ENCODE measurements around the gene GBP2.

DNA sequence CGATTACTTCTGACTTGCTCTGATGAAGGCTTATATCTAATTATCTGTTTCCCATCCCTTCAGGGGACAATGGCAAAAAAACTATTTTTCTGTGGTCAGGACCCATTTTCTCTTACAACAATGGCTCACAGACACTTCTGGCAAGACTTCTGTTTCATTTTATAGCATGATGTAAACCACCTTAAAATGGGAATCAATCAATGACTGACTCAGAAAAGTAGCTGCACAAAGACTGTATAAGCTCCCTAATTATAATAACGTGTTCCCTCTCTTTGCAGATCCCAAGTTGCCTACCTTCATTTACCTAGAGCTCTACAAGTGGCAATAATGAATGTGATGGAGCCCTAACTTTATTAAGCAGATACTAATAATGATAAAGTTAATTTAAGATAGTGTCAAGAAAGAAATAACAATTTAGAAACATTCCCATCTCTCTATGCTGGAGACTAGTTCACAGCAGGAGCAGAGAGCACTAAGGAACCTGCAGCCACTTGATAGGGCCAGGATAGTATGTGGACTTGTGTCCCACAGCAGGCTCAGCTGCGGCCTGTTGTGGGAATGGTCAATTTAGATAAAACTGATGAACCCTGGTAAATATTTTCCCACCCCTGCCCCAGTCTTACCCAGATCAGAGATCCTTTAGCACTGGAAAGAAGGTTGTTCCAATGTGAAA is 538 bp downstream of the GBP2 start:
- TF ChIP-seq, protein P1, sequence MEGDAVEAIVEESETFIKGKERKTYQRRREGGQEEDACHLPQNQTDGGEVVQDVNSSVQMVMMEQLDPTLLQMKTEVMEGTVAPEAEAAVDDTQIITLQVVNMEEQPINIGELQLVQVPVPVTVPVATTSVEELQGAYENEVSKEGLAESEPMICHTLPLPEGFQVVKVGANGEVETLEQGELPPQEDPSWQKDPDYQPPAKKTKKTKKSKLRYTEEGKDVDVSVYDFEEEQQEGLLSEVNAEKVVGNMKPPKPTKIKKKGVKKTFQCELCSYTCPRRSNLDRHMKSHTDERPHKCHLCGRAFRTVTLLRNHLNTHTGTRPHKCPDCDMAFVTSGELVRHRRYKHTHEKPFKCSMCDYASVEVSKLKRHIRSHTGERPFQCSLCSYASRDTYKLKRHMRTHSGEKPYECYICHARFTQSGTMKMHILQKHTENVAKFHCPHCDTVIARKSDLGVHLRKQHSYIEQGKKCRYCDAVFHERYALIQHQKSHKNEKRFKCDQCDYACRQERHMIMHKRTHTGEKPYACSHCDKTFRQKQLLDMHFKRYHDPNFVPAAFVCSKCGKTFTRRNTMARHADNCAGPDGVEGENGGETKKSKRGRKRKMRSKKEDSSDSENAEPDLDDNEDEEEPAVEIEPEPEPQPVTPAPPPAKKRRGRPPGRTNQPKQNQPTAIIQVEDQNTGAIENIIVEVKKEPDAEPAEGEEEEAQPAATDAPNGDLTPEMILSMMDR (IDR thresholded peaks at IDR 0.05): no peak
- no peak for TF ChIP-seq POLR2A (IDR thresholded peaks at IDR 0.05)
- TF ChIP-seq POLR2AphosphoS5 (IDR thresholded peaks at IDR 0.05): no peak

Measured in suprapubic skin (tissue), 4 donors.